OCI-LY7 (cell line): ENCODE measurements around the gene CDK4. TPM values are rescaled to one million over a fixed set of nuclear protein-coding genes. Genes with fewer than 3 reads are reported as not detected.
A peak's percentile ranks its signal among the peaks of the same experiment; 100 is the strongest.

Experiments used
- BruUV-seq: library from RNA; stranded (reverse); fragments of 400-500 nt; replicated peaks from 2 replicates; lab custom pipeline; 2021; lab: Mats Ljungman, UMichigan
- CTCF ChIA-PET: fragments of 300-600 bp; sonication (Branson Sonifier 250); formaldehyde crosslinking; loops from one replicate; lab custom pipeline; 2022; ENCODE audit warnings: antibody characterized with exemption; ENCODE audit not compliant: unreplicated experiment; lab: Charles Lee
- POLR2A ChIA-PET: fragments of 300-600 bp; sonication (Branson Sonifier 250); formaldehyde crosslinking; loops from one replicate; lab custom pipeline; 2022; ENCODE audit warnings: antibody characterized with exemption; lab: Charles Lee
- DNase-seq: peaks from one replicate; pipeline ENCODE4 v3.0.0-alpha.2; 2015; ENCODE audit warnings: low spot score
- H2AFZ ChIP-seq: fragments of 200-600 bp; sonication (generic), shearing (Covaris generic); 2 replicates; pipeline ENCODE4 v1.6.1; 2014; ENCODE audit warnings: mild to moderate bottlenecking, antibody characterized with exemption, low read length, moderate library complexity
- H3K27ac ChIP-seq: fragments of 200-600 bp; sonication (generic); 2 replicates; pipeline ENCODE4 v1.5.1; 2014; ENCODE audit warnings: mixed run types, low read depth, mild to moderate bottlenecking, moderate library complexity, low read length, inconsistent platforms; ENCODE audit not compliant: poor library complexity, severe bottlenecking
- H3K36me3 ChIP-seq: fragments of 200-600 bp; sonication (generic); 2 replicates; pipeline ENCODE4 v1.6.1; 2014; ENCODE audit warnings: mild to moderate bottlenecking, antibody characterized with exemption, low read length, moderate library complexity, mixed read lengths; ENCODE audit not compliant: insufficient read depth
- H3K4me1 ChIP-seq: fragments of 200-600 bp; sonication (generic); 2 replicates; pipeline ENCODE4 v1.5.1; 2014; ENCODE audit warnings: mild to moderate bottlenecking, low read length; ENCODE audit not compliant: insufficient read depth, poor library complexity, severe bottlenecking
- H3K4me2 ChIP-seq: fragments of 200-600 bp; sonication (generic); 2 replicates; pipeline ENCODE4 v1.6.1; 2014; ENCODE audit warnings: mild to moderate bottlenecking, low read length
- H3K4me3 ChIP-seq: fragments of 200-600 bp; sonication (generic); 2 replicates; pipeline ENCODE4 v1.5.1; 2014; ENCODE audit warnings: mild to moderate bottlenecking, low read depth, low read length; ENCODE audit not compliant: poor library complexity, severe bottlenecking
- H3K79me2 ChIP-seq: fragments of 200-600 bp; sonication (generic); 2 replicates; pipeline ENCODE4 v1.6.1; 2016; ENCODE audit warnings: low read depth, mild to moderate bottlenecking, low read length, moderate library complexity, mixed read lengths; ENCODE audit not compliant: insufficient read depth
- H3K9me2 ChIP-seq: fragments of 200-600 bp; sonication (generic); 2 replicates; pipeline ENCODE4 v1.6.1; 2016; ENCODE audit warnings: mild to moderate bottlenecking, low read length, mixed read lengths; ENCODE audit not compliant: insufficient read depth
- H3K9me3 ChIP-seq: fragments of 200-600 bp; sonication (generic); 2 replicates; pipeline ENCODE4 v1.6.1; 2014; ENCODE audit warnings: mild to moderate bottlenecking, mixed run types, low read length, mixed read lengths
- H4K20me1 ChIP-seq: fragments of 200-600 bp; sonication (generic); 2 replicates; pipeline ENCODE4 v1.6.1; 2014; ENCODE audit warnings: mild to moderate bottlenecking, antibody characterized with exemption, low read length, moderate library complexity, mixed read lengths; ENCODE audit not compliant: insufficient read depth
- CTCF ChIP-seq: fragments of 200-600 bp; sonication (generic); conservative IDR thresholded peaks from 2 replicates; pipeline ENCODE4 v1.5.1; 2014; ENCODE audit warnings: mild to moderate bottlenecking, antibody characterized with exemption, low read length, moderate library complexity, mixed read lengths
- EZH2phosphoT487 ChIP-seq: fragments of 200-600 bp; sonication (generic); IDR thresholded peaks from 2 replicates; pipeline ENCODE4 v1.6.1; 2018; ENCODE audit warnings: low read depth, borderline replicate concordance, mild to moderate bottlenecking, mixed run types, antibody characterized with exemption, low read length, moderate library complexity, mixed read lengths
- intact Hi-C: fragments of 100-400 bp; cut with micrococcal nuclease; formaldehyde crosslinking; loops from one replicate; pipeline ENCODE4 v1.10.0; 2022; ENCODE audit not compliant: unreplicated experiment
- total RNA-seq, 2 experiments: library from RNA; depleted of rRNA in 1 of 2; stranded (reverse); fragments of >200 nt in 1 of 2; shearing (Covaris generic) in 1 of 2; gene quantifications; 2 replicates each; pipeline ENCODE4 v1.2.3, GENCODE V29; 2014 to 2022

Gene CDK4
- total RNA-seq, 2 experiments from 2014 or later, result 192 to 280 TPM

GRCh38 chr12:57759360-57759980 lies 7.4 kb upstream of the CDK4 start:
- Histone ChIP-seq H3K79me2 (peaks cover 7% of the 10 kb centered on the region; the same call in 1 of the 2 replicates), H3K27ac (no peak overlapping the region), H3K4me1 (peaks cover 13% of the 10 kb centered on the region), H4K20me1 (peaks cover 10% of the 10 kb centered on the region; the same call in 1 of the 2 replicates), H3K4me3 (no peak overlapping the region), H2AFZ (no peak overlapping the region), H3K9me2 (no peaks in the 10 kb centered on the region), H3K4me2 (no peak overlapping the region), H3K36me3 (peaks cover 50% of the 10 kb centered on the region), H3K9me3 (no peaks in the 10 kb centered on the region)
- DNase-seq, result peak; percentile 68
- BruUV-seq, result no TSS peak
- ChIA-PET POLR2A (interaction anchor here (1.0 to 1.1 kb wide), 2 partner anchors 13 to 136 kb away, joined by 3 read pairs; partner anchors contain the start of genes EEF1AKMT3 and METTL1), CTCF (interaction anchor here (0.7 kb wide), 1 partner anchor 13 kb away, joined by 3 read pairs; the partner anchor contains the start of genes EEF1AKMT3 and METTL1)
- TF ChIP-seq CTCF (peak; percentile 87), EZH2phosphoT487 (no peak)
- intact Hi-C loops, result no loop called here

GRCh38 chr12:57758552-57759359 lies 6.6 kb upstream of the CDK4 start:
- no peaks in the 10 kb centered on the region for H3K9me3 ChIP-seq
- H2AFZ ChIP-seq, result no peak overlapping the region
- peaks cover 50% of the 10 kb centered on the region for H3K36me3 ChIP-seq
- CTCF ChIA-PET, result no interaction called here
- H3K9me2 ChIP-seq, result no peaks in the 10 kb centered on the region
- intact Hi-C loops, result no loop called here
- peaks cover 21% of the 10 kb centered on the region for H3K4me1 ChIP-seq
- TF ChIP-seq CTCF (no peak), EZH2phosphoT487 (no peak)
- POLR2A ChIA-PET, result interaction anchor here (0.5 to 1.1 kb wide), 2 partner anchors 14 to 55 kb away, joined by 3 read pairs; partner anchors contain the start of genes EEF1AKMT3 and METTL1
- no TSS peak for BruUV-seq
- peaks cover 7% of the 10 kb centered on the region; the same call in 1 of the 2 replicates for H3K79me2 ChIP-seq
- H3K27ac ChIP-seq, result no peak overlapping the region
- H3K4me2 ChIP-seq, result no peak overlapping the region
- no peak for DNase-seq
- peaks cover 10% of the 10 kb centered on the region; the same call in 1 of the 2 replicates for H4K20me1 ChIP-seq
- H3K4me3 ChIP-seq, result no peak overlapping the region
